HUES48 (cell line): ENCODE data around the gene MARCHF3.
"Not testable (repeated sequence)": the region's sequence is repeated elsewhere in the genome, so short reads cannot be mapped to it uniquely, and the experiment has no call there.

Experiments used
- H3K27ac ChIP-seq: one replicate; pipeline ENCODE4 v1.7.0; 2013; ENCODE audit warnings: low read depth, low read length, inconsistent platforms
- H3K27me3 ChIP-seq: 2 replicates; pipeline ENCODE4 v1.6.1; 2013; ENCODE audit warnings: mild to moderate bottlenecking, low read length; ENCODE audit not compliant: control insufficient read depth, insufficient read depth
- H3K36me3 ChIP-seq: 2 replicates; pipeline ENCODE4 v1.6.1; 2013; ENCODE audit warnings: low read length; ENCODE audit not compliant: control insufficient read depth, insufficient read depth
- H3K4me1 ChIP-seq: 2 replicates; pipeline ENCODE4 v1.6.1; 2013; ENCODE audit warnings: mild to moderate bottlenecking, low read length; ENCODE audit not compliant: control insufficient read depth, insufficient read depth
- H3K4me3 ChIP-seq: 2 replicates; pipeline ENCODE4 v1.5.1; 2013; ENCODE audit warnings: mild to moderate bottlenecking, low read depth, low read length
- H3K9ac ChIP-seq: 2 replicates; pipeline ENCODE4 v1.6.1; 2013; ENCODE audit warnings: mild to moderate bottlenecking, low read depth, low read length, moderate library complexity
- H3K9me3 ChIP-seq: 2 replicates; pipeline ENCODE4 v1.6.1; 2013; ENCODE audit warnings: low read length; ENCODE audit not compliant: control insufficient read depth, insufficient read depth

MARCHF3 gene

DNA sequence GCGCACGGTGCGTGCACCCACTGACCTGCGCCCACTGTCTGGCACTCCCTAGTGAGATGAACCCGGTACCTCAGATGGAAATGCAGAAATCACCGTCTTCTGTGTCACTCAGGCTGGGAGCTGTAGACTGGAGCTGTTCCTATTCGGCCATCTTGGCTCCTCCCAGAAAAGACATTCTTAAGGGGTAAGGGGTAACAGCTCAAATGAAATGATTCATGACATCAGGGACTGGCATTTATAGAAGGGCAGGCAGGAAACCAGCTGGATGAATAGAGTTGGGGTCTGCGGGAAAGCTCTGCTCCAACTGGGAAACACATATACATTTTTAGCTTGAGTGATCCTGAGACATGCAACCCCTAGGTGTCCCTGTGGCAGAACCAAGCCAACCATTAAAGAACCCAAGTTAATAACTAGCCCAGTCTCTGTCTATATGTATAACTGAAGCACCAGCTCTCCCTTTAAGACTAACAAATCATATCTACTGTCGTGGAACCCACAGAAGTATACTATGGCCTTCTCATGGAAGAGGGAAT is 134.1 kb downstream of the MARCHF3 start:
- Histone ChIP-seq H3K9me3 (no peaks in the 10 kb centered on the region), H3K4me3 (no peak overlapping the region), H3K27me3 (no peaks in the 10 kb centered on the region), H3K4me1 (peaks cover 4% of the 10 kb centered on the region), H3K27ac (no peak overlapping the region), H3K36me3 (no peaks in the 10 kb centered on the region), H3K9ac (no peak overlapping the region)

- not testable (repeated sequence) for H3K4me1 ChIP-seq, H3K36me3 ChIP-seq, H3K9ac ChIP-seq, H3K9me3 ChIP-seq, H3K27ac ChIP-seq, H3K27me3 ChIP-seq, H3K4me3 ChIP-seq
Observed at GRCh38 chr5:126895712-126896111, 134.6 kb downstream of the MARCHF3 start.

DNA sequence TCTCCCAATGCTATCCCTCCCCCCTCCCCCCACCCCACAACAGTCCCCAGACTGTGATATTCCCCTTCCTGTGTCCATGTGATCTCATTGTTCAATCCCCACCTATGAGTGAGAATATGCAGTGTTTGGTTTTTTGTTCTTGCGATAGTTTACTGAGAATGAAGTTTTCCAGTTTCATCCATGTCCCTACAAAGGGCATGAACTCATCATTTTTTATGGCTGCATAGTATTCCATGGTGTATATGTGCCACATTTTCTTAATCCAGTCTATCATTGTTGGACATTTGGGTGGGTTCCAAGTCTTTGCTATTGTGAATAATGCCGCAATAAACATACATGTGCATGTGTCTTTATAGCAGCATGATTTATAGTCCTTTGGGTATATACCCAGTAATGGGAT is 139.9 kb downstream of the MARCHF3 start:
- H3K36me3 ChIP-seq, H3K9me3 ChIP-seq, H3K4me1 ChIP-seq, H3K27ac ChIP-seq, H3K9ac ChIP-seq, H3K4me3 ChIP-seq, H3K27me3 ChIP-seq: not testable (repeated sequence)

DNA sequence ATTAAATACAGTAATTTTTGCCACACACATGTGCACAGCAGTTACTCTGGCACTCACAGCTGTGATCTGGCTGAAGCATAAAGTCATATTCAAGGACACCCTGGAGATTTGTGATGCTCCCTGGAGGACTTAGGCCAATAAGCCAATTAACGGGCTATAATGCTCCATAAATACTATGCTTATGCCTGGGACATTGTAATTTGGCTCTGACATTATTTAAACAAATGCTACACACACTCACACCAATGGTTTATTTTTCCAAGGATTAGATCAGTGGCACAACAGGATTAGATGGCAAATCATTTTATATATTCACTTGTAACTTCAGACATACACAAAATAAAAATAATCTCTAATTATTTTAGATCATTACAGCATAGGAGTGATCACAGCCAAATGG is 142.2 kb downstream of the MARCHF3 start:
- Histone ChIP-seq H3K9me3 (no peaks in the 10 kb centered on the region), H3K9ac (no peak overlapping the region), H3K4me1 (no peaks in the 10 kb centered on the region), H3K36me3 (no peaks in the 10 kb centered on the region), H3K4me3 (no peak overlapping the region), H3K27me3 (no peaks in the 10 kb centered on the region), H3K27ac (no peak overlapping the region)

GRCh38 chr5:126884269-126884819 is 146.0 kb downstream of the MARCHF3 start:
- H3K36me3 ChIP-seq, result no peaks in the 10 kb centered on the region
- no peaks in the 10 kb centered on the region for H3K27me3 ChIP-seq
- no peak overlapping the region for H3K4me3 ChIP-seq
- no peak overlapping the region for H3K9ac ChIP-seq
- no peaks in the 10 kb centered on the region for H3K4me1 ChIP-seq
- no peaks in the 10 kb centered on the region for H3K9me3 ChIP-seq
- no peak overlapping the region for H3K27ac ChIP-seq

DNA sequence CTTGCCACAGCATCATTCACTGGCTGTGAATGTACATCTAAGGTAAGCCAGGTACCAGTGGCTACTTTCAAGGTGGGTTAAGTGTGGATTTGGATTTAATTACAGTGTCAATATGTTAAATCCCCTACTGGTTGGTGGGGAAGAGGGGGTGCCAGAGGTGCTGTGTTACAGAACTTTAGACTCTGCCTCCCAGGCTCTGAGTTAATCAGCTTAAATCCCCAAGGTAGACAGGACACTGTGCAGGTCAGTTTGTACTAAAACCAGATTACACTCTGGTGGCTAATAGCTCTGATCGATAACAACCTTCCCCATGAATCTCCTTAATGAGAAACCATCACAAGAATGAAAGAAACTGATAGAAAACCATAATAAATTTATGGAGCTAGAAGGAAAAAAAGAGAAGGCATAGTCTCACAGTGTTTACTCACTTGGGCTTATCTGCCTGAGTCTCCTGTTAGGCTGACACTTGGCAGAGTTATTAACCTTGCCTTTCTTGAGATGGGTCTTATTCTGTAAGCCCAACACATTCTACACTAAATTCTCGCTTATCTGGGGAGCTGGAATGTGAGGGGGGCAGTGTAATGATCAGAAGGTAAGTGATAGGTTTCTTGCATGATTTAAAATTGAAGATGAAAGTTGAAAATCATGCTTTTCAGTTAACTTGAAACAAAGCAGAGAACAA is 146.7 kb downstream of the MARCHF3 start:
- Histone ChIP-seq H3K4me3 (no peak overlapping the region), H3K27ac (no peak overlapping the region), H3K27me3 (no peaks in the 10 kb centered on the region), H3K36me3 (no peaks in the 10 kb centered on the region), H3K9me3 (no peaks in the 10 kb centered on the region), H3K9ac (no peak overlapping the region), H3K4me1 (no peaks in the 10 kb centered on the region)

GRCh38 chr5:126881821-126882600 is 148.3 kb downstream of the MARCHF3 start:
- no peaks in the 10 kb centered on the region for H3K36me3 ChIP-seq
- no peaks in the 10 kb centered on the region for H3K9me3 ChIP-seq
- no peak overlapping the region for H3K27ac ChIP-seq
- no peak overlapping the region for H3K4me3 ChIP-seq
- no peaks in the 10 kb centered on the region for H3K4me1 ChIP-seq
- H3K27me3 ChIP-seq, result no peaks in the 10 kb centered on the region
- no peak overlapping the region for H3K9ac ChIP-seq

- Histone ChIP-seq H3K4me3 (no peak overlapping the region), H3K27ac (no peak overlapping the region), H3K27me3 (no peaks in the 10 kb centered on the region), H3K36me3 (no peaks in the 10 kb centered on the region), H3K4me1 (peaks cover 10% of the 10 kb centered on the region), H3K9me3 (no peaks in the 10 kb centered on the region), H3K9ac (no peak overlapping the region)
Observed at GRCh38 chr5:126878634-126879033, 151.7 kb downstream of the MARCHF3 start.

GRCh38 chr5:126878085-126878484 is 152.3 kb downstream of the MARCHF3 start:
- H3K4me3 ChIP-seq, result no peak overlapping the region
- no peaks in the 10 kb centered on the region for H3K36me3 ChIP-seq
- no peak overlapping the region for H3K9ac ChIP-seq
- no peaks in the 10 kb centered on the region for H3K27me3 ChIP-seq
- H3K9me3 ChIP-seq, result no peaks in the 10 kb centered on the region
- H3K27ac ChIP-seq, result no peak overlapping the region
- peaks cover 10% of the 10 kb centered on the region for H3K4me1 ChIP-seq

DNA sequence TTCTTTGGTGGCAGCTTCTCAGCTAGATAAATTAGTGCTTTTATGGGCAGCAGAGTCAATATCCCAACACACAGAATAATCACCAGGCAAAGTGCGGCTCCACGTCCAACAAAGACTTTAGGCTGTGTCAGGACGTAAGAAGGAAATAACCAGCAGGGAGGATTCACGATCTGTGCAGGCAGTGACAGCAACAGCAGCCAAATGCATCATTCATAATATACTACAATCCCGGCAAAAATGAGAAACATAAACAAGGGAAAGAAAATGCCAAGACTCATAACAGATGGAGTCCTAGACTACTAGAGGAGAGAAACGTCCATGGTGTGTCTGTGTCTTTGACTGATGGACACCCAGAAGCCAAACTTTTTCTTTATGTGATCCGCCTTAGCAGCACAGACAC is 152.8 kb downstream of the MARCHF3 start:
- Histone ChIP-seq H3K36me3 (no peaks in the 10 kb centered on the region), H3K4me3 (no peak overlapping the region), H3K9me3 (no peaks in the 10 kb centered on the region), H3K9ac (no peak overlapping the region), H3K27me3 (no peaks in the 10 kb centered on the region), H3K27ac (no peak overlapping the region), H3K4me1 (peaks cover 10% of the 10 kb centered on the region)

GRCh38 chr5:126875303-126875785 is 155.0 kb downstream of the MARCHF3 start:
- Histone ChIP-seq H3K9me3 (no peaks in the 10 kb centered on the region), H3K27ac (no peak overlapping the region), H3K4me1 (peaks cover 10% of the 10 kb centered on the region), H3K9ac (no peak overlapping the region), H3K36me3 (no peaks in the 10 kb centered on the region), H3K27me3 (no peaks in the 10 kb centered on the region), H3K4me3 (no peak overlapping the region)
